HG02885 (cell line): ENCODE results near the gene PINK1.

Source experiments
- ATAC-seq: cut with Tn5 transposase; IDR thresholded peaks from one replicate; pipeline ENCODE4 v1.9.1; 2021; ENCODE audit warnings: mild to moderate bottlenecking; ENCODE audit not compliant: unreplicated experiment, poor library complexity

The PINK1 gene

DNA sequence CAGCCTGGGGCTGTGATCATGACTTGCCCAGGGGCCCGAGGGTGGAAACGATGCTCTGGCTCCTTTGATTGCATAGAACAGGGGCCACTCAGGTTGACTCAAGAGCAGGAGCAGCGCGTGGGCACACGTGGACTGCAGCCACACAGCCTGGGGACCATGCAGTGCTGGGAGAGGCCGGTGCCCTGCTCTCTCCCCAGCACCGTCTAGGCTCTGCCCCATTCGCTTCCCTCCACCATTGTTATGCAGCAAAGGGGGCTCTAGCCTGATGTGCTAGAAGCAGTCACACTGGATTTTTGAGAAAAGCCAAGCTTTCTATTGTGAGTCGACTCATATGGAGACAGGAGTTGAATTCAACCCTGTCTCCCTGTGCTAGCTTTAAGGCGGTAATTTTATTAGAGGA lies 8.7 kb downstream of the PINK1 start:
- ATAC-seq = no peak

DNA sequence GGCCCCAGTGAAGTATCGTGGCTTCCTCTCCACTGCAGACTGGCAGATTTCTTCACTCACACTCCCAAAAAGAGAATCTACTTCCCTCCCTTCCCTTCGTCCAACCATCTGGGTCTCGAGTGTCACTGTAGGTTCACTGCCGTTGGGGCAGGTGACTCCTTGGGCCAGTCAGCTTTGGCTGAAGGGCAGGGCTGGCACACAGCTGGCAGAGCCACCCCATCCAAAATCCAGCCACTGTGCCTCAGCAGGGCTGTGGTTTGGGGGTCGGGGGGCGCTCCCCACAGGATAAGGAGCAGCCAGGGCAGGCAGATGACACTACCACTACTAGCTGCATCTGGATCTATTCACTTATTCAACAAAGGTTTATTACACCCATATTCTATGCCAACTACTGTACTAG lies 9.8 kb downstream of the PINK1 start:
- ATAC-seq = no peak

DNA sequence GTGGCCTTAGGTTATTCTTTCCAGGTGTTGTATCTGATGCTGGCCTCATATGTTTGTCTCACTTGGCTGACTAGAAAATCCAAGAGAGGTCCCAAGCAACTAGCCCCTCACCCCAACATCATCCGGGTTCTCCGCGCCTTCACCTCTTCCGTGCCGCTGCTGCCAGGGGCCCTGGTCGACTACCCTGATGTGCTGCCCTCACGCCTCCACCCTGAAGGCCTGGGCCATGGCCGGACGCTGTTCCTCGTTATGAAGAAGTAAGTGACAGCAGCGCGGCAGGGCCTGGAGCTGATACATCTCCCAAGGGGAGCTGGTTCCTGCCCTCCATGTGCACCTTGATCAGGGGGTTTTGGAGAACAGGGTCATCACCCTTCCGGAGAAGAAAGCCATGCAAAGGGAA lies 11.2 kb downstream of the PINK1 start:
- ATAC-seq = no peak

DNA sequence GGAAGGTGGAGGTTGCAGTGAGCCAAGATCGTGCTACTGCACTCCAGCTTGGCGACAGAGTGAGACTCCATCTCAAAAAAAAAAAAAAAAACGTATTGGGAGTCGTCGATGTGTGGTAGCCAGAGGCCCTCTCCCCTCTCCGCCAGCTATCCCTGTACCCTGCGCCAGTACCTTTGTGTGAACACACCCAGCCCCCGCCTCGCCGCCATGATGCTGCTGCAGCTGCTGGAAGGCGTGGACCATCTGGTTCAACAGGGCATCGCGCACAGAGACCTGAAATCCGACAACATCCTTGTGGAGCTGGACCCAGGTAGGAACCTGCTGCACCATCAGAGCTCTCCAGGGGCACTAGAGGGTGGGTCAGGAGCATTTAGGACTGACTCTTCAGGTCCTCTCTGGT lies 12.2 kb downstream of the PINK1 start:
- ATAC-seq = no peak

DNA sequence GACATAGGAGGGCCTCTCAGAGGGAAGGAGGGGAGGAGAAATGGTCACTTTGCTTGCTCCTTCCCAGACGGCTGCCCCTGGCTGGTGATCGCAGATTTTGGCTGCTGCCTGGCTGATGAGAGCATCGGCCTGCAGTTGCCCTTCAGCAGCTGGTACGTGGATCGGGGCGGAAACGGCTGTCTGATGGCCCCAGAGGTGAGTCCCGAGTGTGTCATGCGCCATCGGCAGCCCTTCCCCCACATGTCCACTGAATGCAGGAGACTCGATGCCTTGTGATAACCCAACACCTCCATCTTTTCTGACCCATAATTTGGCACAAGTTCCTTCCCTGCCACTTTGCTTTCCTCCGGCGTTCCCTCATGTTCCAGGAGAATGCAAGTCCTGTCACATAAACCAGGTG lies 15.2 kb downstream of the PINK1 start:
- ATAC-seq = no peak

GRCh38 chr1:20648946-20649345 lies 15.7 kb downstream of the PINK1 start:
- ATAC-seq = no peak

DNA sequence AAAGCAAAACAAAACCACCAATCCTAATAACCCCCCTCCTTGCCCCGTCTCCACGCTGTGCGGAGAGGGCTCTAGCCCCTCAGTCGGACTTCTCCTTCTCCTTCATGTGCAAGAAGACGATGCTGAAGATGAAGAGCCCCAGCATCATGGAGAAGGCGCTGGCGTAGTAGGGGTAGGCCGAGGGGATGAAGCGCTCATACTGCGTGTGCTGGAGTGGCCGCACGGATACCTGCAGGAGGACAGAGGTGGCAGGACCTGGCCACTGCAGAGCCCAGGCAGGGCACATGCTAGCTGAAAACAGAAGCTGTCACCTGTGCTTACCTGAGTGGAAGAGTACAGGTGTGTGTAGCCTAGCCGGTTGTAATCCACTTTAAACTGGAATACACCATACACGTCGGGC lies 19.0 kb downstream of the PINK1 start:
- ATAC-seq = no peak

- no peak for ATAC-seq
Observed at GRCh38 chr1:20654104-20654690, 20.9 kb downstream of the PINK1 start.

GRCh38 chr1:20657024-20657423 lies 23.8 kb downstream of the PINK1 start:
- no peak for ATAC-seq

DNA sequence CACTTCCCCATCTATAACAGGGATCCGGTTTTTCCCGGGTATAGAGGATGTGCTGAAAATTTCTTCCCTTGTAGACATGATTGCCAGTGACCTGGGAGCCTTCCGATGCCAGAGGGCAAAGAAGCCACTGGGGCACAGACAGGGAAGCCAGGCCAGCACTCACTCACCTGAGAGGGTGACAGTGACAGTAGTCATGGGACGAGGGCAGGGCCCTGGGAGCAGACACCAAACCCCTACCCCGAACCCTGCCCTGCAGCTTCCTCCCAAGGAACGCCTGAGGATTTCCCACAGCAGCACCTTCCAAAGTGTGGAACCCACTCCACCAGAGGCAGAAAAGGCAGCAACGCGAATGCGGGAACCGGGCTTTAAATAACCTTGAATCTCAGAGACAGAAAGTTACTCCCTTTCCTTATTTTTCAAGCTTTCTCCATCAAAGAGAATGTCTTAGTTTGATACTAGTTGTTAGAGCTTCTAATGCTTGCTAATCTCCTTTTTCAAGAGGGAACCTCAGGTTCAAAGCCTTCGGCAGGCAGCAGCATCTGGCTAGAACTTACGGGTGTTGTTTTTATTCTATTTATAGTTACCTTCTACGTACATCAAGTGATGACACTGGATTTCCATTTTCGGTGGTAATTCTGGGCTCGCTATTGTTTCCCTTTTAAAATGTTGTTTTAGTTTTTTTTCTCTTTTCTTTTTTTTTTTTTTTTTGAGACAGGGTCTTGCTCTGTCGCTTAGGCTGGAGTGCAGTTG lies 25.1 kb downstream of the PINK1 start:
- ATAC-seq = no peak

GRCh38 chr1:20660363-20660762 lies 27.1 kb downstream of the PINK1 start:
- ATAC-seq = no peak

GRCh38 chr1:20660847-20661206 lies 27.6 kb downstream of the PINK1 start:
- ATAC-seq = peak; percentile 4

- ATAC-seq = peak; percentile 97
Observed at GRCh38 chr1:20661207-20662109, 28.2 kb downstream of the PINK1 start, which contains the start of gene DDOST. Gene DDOST (minus strand): TSS chr1:20661369. CDS start chr1:20661350, 19 bp downstream.

DNA sequence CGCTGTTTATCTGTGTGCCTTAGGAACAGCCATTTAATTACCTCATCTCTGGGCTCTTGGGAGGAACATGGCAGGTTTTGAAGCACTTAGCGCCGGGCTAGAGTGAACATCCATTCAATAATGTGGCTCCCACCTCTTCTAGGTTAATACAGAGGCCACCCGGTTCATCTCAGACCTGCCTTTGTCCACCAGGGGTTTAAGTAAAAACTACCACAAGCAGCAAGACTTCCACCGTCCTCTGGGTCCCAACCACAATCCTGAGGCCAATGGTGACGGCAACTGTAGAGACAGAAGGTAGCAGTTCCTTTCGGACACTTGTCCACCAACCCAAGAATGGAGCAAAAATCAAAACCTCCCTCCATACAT lies 28.8 kb downstream of the PINK1 start:
- ATAC-seq = no peak

GRCh38 chr1:20663365-20663764 lies 30.1 kb downstream of the PINK1 start:
- ATAC-seq = no peak

GRCh38 chr1:20663969-20664715 lies 30.9 kb downstream of the PINK1 start:
- ATAC-seq = no peak

GRCh38 chr1:20665726-20666125 lies 32.5 kb downstream of the PINK1 start:
- ATAC-seq = no peak

DNA sequence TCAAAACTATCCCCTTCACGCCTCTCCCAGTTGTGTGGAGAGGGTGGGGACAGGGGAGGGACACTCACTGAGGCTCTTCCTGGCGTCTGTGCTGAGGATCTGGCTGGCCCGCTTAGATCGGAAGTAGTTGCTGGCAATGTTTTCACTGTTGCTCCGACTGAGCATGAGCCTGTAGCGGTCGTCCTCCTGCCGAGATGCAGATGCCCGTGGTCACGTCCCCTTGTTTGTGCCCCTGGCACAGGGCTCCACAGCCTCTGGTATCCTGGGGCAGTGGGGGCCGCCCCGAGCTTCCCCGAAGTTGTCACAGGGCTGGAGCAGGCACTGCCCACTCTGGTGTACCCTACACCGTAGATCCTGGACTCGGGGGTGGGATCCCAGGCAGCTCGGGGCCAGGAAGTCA lies 32.9 kb downstream of the PINK1 start:
- ATAC-seq = no peak

DNA sequence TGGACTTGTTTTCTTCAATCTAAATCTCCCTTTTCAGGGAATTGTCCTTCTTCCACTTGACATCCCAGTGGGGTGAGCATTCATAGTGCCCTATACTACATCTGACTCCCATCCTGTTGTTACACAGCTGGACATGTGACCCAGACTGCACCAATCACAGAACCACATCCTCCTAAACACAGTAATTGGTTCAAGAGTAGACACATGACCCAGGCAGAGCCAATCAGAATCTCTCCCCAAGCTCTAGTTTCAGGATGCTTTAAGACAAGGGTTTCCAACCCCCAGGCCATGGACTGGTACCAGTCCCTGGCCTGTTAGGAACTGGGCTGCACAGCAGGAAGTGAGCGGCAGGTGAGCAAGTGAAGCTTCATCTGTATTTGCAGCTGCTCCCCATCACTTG lies 33.5 kb downstream of the PINK1 start:
- no peak for ATAC-seq

DNA sequence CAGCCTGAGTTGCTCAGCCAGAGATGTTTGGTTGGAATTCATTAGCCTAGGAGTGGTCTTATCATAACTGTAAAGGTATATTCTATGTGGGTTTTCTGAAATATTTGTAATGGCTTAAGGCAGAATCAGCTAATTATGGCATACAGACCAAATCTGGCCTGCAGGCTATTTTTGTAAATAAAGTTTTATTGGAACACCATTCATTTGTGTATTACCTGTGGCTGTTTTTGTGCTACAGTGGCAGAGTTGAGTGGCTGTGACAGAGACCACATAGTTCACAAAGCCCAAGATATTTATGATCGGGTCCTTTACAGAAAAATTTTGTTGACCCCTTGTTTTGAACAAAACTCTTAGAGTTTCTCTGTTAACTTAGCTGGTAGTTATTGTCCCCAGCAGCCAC lies 35.3 kb downstream of the PINK1 start:
- ATAC-seq = no peak

GRCh38 chr1:20670936-20671335 lies 37.7 kb downstream of the PINK1 start:
- no peak for ATAC-seq
